GM12878 (cell line): ENCODE measurements around the gene MYL12A. TPM values are rescaled to one million over a fixed set of nuclear protein-coding genes. Genes with fewer than 3 reads are reported as not detected.
A peak's percentile ranks its signal among the peaks of the same experiment; 100 is the strongest.

ENCODE experiments used
- ATAC-seq: fragments of 200-7000 bp; cut with Tn5 transposase; 3 replicates; pipeline ENCODE4 v1.9.1; 2020; ENCODE audit warnings: mild to moderate bottlenecking, moderate library complexity
- BruUV-seq: library from RNA; stranded (reverse); fragments of 400-500 nt; replicated peaks from 2 replicates; lab custom pipeline; 2021; lab: Mats Ljungman, UMichigan
- CTCF ChIA-PET: fragments of 300-600 bp; sonication (Branson Sonifier 250); formaldehyde crosslinking; extraction: SDS; loops from one replicate; lab custom pipeline; 2021; ENCODE audit warnings: inconsistent platforms; lab: Yijun Ruan, JAX
- POLR2A ChIA-PET: fragments of 350-600 bp; formaldehyde crosslinking; extraction: SDS; loops from one replicate; lab custom pipeline; 2021; ENCODE audit warnings: inconsistent platforms; lab: Charles Lee
- RAD21 ChIA-PET: fragments of 300-600 bp; sonication (Branson Sonifier 250); formaldehyde crosslinking; loops from one replicate; lab custom pipeline; 2023; ENCODE audit warnings: antibody characterized with exemption; ENCODE audit not compliant: unreplicated experiment; lab: Charles Lee
- SMC1A ChIA-PET: fragments of 300-600 bp; sonication (Branson Sonifier 250); formaldehyde crosslinking; loops from one replicate; lab custom pipeline; 2023; ENCODE audit not compliant: unreplicated experiment, uncharacterized antibody; lab: Charles Lee
- DNase-seq: peaks from one replicate; pipeline ENCODE4 v3.0.0-alpha.2; 2011; ENCODE audit warnings: low read depth, low spot score
- FAIRE-seq: peaks from 3 replicates; lab custom pipeline; 2011; peaks lifted over from hg19 to GRCh38; lab: Jason Lieb, UNC
- H2AFZ ChIP-seq: 2 replicates; pipeline ENCODE4 v1.6.0; 2011; ENCODE audit warnings: low read depth, low read length, control low read depth; ENCODE audit not compliant: control insufficient read depth
- H3K27ac ChIP-seq: 2 replicates; pipeline ENCODE4 v1.5.1; 2011; ENCODE audit warnings: control low read depth; ENCODE audit not compliant: control insufficient read depth, insufficient read depth
- H3K27me3 ChIP-seq, 2 experiments: replicated peaks in 1 of 2; 2 replicates each; pipeline versions ENCODE4 v1.6.0 to v1.6.1; 2011; ENCODE audit warnings: low read length in 1 of 2; ENCODE audit not compliant: control insufficient read depth in 2 of 2, insufficient read depth in 2 of 2
- H3K36me3 ChIP-seq, 2 experiments: 2 replicates each; pipeline ENCODE4 v1.5.1; 2011; ENCODE audit warnings: low read length in 1 of 2; ENCODE audit not compliant: control insufficient read depth in 2 of 2, insufficient read depth in 2 of 2
- H3K4me1 ChIP-seq: 2 replicates; pipeline ENCODE4 v1.6.1; 2011; ENCODE audit warnings: mild to moderate bottlenecking, low read length, moderate library complexity, mixed read lengths; ENCODE audit not compliant: control insufficient read depth, insufficient read depth
- H3K4me2 ChIP-seq: 2 replicates; pipeline ENCODE4 v1.6.0; 2011; ENCODE audit warnings: control low read depth; ENCODE audit not compliant: control insufficient read depth, insufficient read depth
- H3K4me3 ChIP-seq: fragments of 200-600 bp; sonication (generic); 2 replicates; pipeline ENCODE4 v1.5.1; 2016
- H3K79me2 ChIP-seq: 2 replicates; pipeline ENCODE4 v1.6.0; 2011; ENCODE audit warnings: low read length; ENCODE audit not compliant: control insufficient read depth, insufficient read depth
- H3K9ac ChIP-seq: 2 replicates; pipeline ENCODE4 v1.8.0; 2011; ENCODE audit warnings: low read length, control low read depth, mixed read lengths; ENCODE audit not compliant: control insufficient read depth, insufficient read depth
- H3K9me3 ChIP-seq: replicated peaks from 3 replicates; pipeline ENCODE4 v1.5.1; 2011; ENCODE audit warnings: mild to moderate bottlenecking, low read length; ENCODE audit not compliant: control insufficient read depth, insufficient read depth
- H4K20me1 ChIP-seq: 2 replicates; pipeline ENCODE4 v1.6.0; 2011; ENCODE audit not compliant: control insufficient read depth, insufficient read depth
- BHLHE40 ChIP-seq, 2 experiments: fragments of 450-650 bp in 1 of 2; IDR thresholded peaks; 2 replicates each; pipeline ENCODE4 v1.6.1; 2011 to 2017; ENCODE audit warnings: low read depth in 2 of 2, borderline replicate concordance in 1 of 2, improper control_type of control experiment in 1 of 2, low read length in 1 of 2, mild to moderate bottlenecking in 1 of 2
- CHD4 ChIP-seq: fragments of 200-600 bp; sonication (generic); IDR thresholded peaks from 2 replicates; pipeline ENCODE4 v1.6.1; 2016; ENCODE audit warnings: mild to moderate bottlenecking
- CREB1 ChIP-seq: IDR thresholded peaks from 2 replicates; pipeline ENCODE4 v1.6.1; 2012; ENCODE audit warnings: low read depth, mild to moderate bottlenecking, inconsistent platforms
- E2F8 ChIP-seq: fragments of 450-650 bp; IDR thresholded peaks from 2 replicates; pipeline ENCODE4 v1.6.1; 2018; ENCODE audit warnings: mild to moderate bottlenecking, low read depth, moderate library complexity; ENCODE audit not compliant: partially characterized antibody
- ETV6 ChIP-seq, 2 experiments: fragments of 450-650 bp in 1 of 2; IDR thresholded peaks in 1 of 2; conservative IDR thresholded peaks in 1 of 2; 2 replicates each; pipeline ENCODE4 v1.6.1; 2014; ENCODE audit warnings: antibody characterized with exemption in 1 of 2, borderline replicate concordance in 1 of 2, low read depth in 1 of 2, mild to moderate bottlenecking in 1 of 2, moderate library complexity in 1 of 2
- HDGF ChIP-seq: fragments of 450-650 bp; IDR thresholded peaks from 2 replicates; pipeline ENCODE4 v1.6.1; 2016; ENCODE audit warnings: antibody characterized with exemption
- KAT2A ChIP-seq: conservative IDR thresholded peaks from 2 replicates; pipeline ENCODE4 v1.6.1; 2011; ENCODE audit warnings: low read depth, low read length; ENCODE audit not compliant: control insufficient read depth
- MEF2B ChIP-seq: fragments of 450-650 bp; IDR thresholded peaks from 2 replicates; pipeline ENCODE4 v1.6.1; 2018; ENCODE audit warnings: mild to moderate bottlenecking, moderate library complexity; ENCODE audit not compliant: partially characterized antibody, poor library complexity, severe bottlenecking
- MYB ChIP-seq: fragments of 150-350 bp; IDR thresholded peaks from 2 replicates; pipeline ENCODE4 v1.6.1; 2014; ENCODE audit warnings: mild to moderate bottlenecking, low read depth, low read length, borderline replicate concordance
- PAX5 ChIP-seq: IDR thresholded peaks from 2 replicates; pipeline ENCODE4 v1.6.1; 2011; ENCODE audit warnings: low read depth, low read length, borderline replicate concordance
- PBX3 ChIP-seq: IDR thresholded peaks from 2 replicates; pipeline ENCODE4 v1.6.1; 2011; ENCODE audit warnings: mild to moderate bottlenecking, low read depth, low read length, moderate library complexity; ENCODE audit not compliant: insufficient replicate concordance
- PKNOX1 ChIP-seq: fragments of 450-650 bp; IDR thresholded peaks from 2 replicates; pipeline ENCODE4 v1.6.1; 2016; ENCODE audit warnings: mild to moderate bottlenecking
- POLR2A ChIP-seq: IDR thresholded peaks from 2 replicates; pipeline ENCODE4 v1.6.1; 2011; ENCODE audit warnings: low read depth, mild to moderate bottlenecking, low read length
- POU2F2 ChIP-seq: IDR thresholded peaks from 3 replicates; pipeline ENCODE4 v1.6.1; 2011; ENCODE audit warnings: low read depth, mild to moderate bottlenecking, low read length, borderline replicate concordance
- RCOR1 ChIP-seq: conservative IDR thresholded peaks from 2 replicates; pipeline ENCODE4 v1.6.1; 2012; ENCODE audit warnings: low read depth, low read length, improper control_type of control experiment
- SMAD1 ChIP-seq: fragments of 450-650 bp; IDR thresholded peaks from 2 replicates; pipeline ENCODE4 v1.6.1; 2018; ENCODE audit warnings: mild to moderate bottlenecking, low read depth; ENCODE audit not compliant: partially characterized antibody
- YY1 ChIP-seq: IDR thresholded peaks from 2 replicates; pipeline ENCODE4 v1.6.1; 2011; ENCODE audit warnings: low read depth, mild to moderate bottlenecking, low read length
- ZNF622 ChIP-seq: fragments of 450-650 bp; IDR thresholded peaks from 2 replicates; pipeline ENCODE4 v1.6.1; 2017; ENCODE audit warnings: mild to moderate bottlenecking, inconsistent platforms
- WGBS: methylation state at CpG from one replicate; pipeline ENCODE4 v1.1.6; 2016; ENCODE audit warnings: low lambda C conversion rate; ENCODE audit not compliant: insufficient replicate concordance, insufficient coverage; ENCODE audit errors: missing lambda C conversion rate; 5-methylcytosine and 5-hydroxymethylcytosine counted together
- in situ Hi-C: fragments of 300-500 bp; cut with MboI; formaldehyde crosslinking; loops from 9 replicates; pipeline ENCODE4 v1.14.3; 2018; ENCODE audit warnings: mixed read lengths
- intact Hi-C: fragments of 100-400 bp; cut with micrococcal nuclease; formaldehyde crosslinking; loops from one replicate; pipeline ENCODE4 v1.14.2; 2022; ENCODE audit not compliant: unreplicated experiment
- polyA plus RNA-seq, 11 experiments: library from polyadenylated mRNA; depleted of rRNA in 4 of 11; unstranded in 6 of 11; stranded (reverse) in 5 of 11; fragments of >200 nt; fragmentation: Nextera tagmentation in 4 of 11; fragmentation: Illumina TruSeq in 1 of 11; extraction: Ambion mirVana in 4 of 11; extraction: Trizol in 1 of 11; gene quantifications; 1 replicate in 1 of 11; 2 replicates in 10 of 11; pipeline versions ENCODE4 v1.2.1 to v1.2.3, GENCODE V29; 2011 to 2016; ENCODE audit warnings: inconsistent platforms in 2 of 11, missing spikeins in 2 of 11, low read depth in 1 of 11
- total RNA-seq, 4 experiments: library from RNA; depleted of rRNA in 3 of 4; stranded (reverse); fragments of >200 nt in 3 of 4; fragmentation: Illumina TruSeq in 1 of 4; extraction: Trizol in 1 of 4; gene quantifications; 2 replicates each; pipeline versions ENCODE4 v1.2.1 to v1.2.3, GENCODE V29; 2013 to 2021

Gene MYL12A
- total and polyA plus RNA-seq, 10 of the 15 experiments (the other 5 are each of a cell fraction or from before 2014, with no cell fraction given) = 488 to 1,663 (median 924) TPM

GRCh38 chr18:3251249-3251962 lies 3.8 kb downstream of the MYL12A start:
- Histone ChIP-seq H4K20me1 (0 out of 2 replicates have a peak, but pooled peaks cover 4% of the 10 kb centered on the region), H3K36me3 (peaks cover 0 to 20% of the 10 kb centered on the region in 2 experiments; a peak in 3 of 4 replicates), H3K4me1 (peaks cover 20% of the 10 kb centered on the region; the same call in 1 of the 2 replicates), H3K27ac (peak overlapping the region; percentile 9), H3K9me3 (no peaks in the 10 kb centered on the region), H3K27me3 (no peaks in the 10 kb centered on the region), H3K4me3 (peak overlapping the region; percentile 16; the same call in 1 of the 2 replicates), H3K9ac (no peak overlapping the region), H3K79me2 (peaks cover 85% of the 10 kb centered on the region), H2AFZ (no peak overlapping the region), H3K4me2 (peak overlapping the region; percentile 89)
- ChIA-PET POLR2A (interaction anchor here (0.5 to 5.7 kb wide), 12 partner anchors 9 to 1019 kb away, joined by 3 to 36 read pairs (median 4); partner anchors contain the start of gene MYL12B), SMC1A (interaction anchor here (0.6 to 12.1 kb wide), 19 partner anchors 9 to 415 kb away, joined by 3 to 105 read pairs (median 4); partner anchors contain the start of gene MYL12B), CTCF (interaction anchor here (0.7 to 2.2 kb wide), 10 partner anchors 9 to 334 kb away, joined by 3 to 11 read pairs (median 4); partner anchors contain the start of gene MYL12B), RAD21 (interaction anchor here (0.6 to 3.7 kb wide), 18 partner anchors 9 to 610 kb away, joined by 3 to 26 read pairs (median 3); no protein-coding TSS in a partner anchor)
- no TSS peak for BruUV-seq
- DNase-seq (no peak), FAIRE-seq (no peak), ATAC-seq (no peak)
- in situ Hi-C loops (loop anchor here (25.0 kb wide), 1 partner anchor 1011 kb away; no protein-coding TSS in a partner anchor), intact Hi-C loops (no loop called here)
- WGBS = 17% methylated on average over 8 of the region's 8 CpGs
- peak; percentile 36; the same call in 1 of the 2 replicates for TF ChIP-seq PAX5
- 0 out of 3 replicates have a peak, but pooled peaks have one; percentile 17 for TF ChIP-seq POU2F2
- TF ChIP-seq HDGF = no peak
- peak; percentile 50 for TF ChIP-seq PBX3
- peak; percentile 34 for TF ChIP-seq MEF2B
- TF ChIP-seq ETV6 (conservative IDR thresholded peaks at IDR 0.05 in 1 of 2, IDR thresholded peaks at IDR 0.05 in 1 of 2; ENCODE audit: borderline replicate concordance in 1 of 2, low read depth in 1 of 2) = no peak
- no peak for TF ChIP-seq ZNF622
- no peak for TF ChIP-seq CHD4
- TF ChIP-seq E2F8 = no peak
- TF ChIP-seq POLR2A = 0 out of 2 replicates have a peak, but pooled peaks have one; percentile 28
- TF ChIP-seq KAT2A = no peak
- TF ChIP-seq YY1 = no peak
- 0 out of 2 replicates have a peak, but pooled peaks have one; percentile 35 for TF ChIP-seq CREB1
- TF ChIP-seq RCOR1 = no peak
- 0 out of 4 replicates have a peak, but pooled peaks of 1 of the 2 experiments have one; percentile 26 for TF ChIP-seq BHLHE40 (IDR thresholded peaks at IDR 0.05; ENCODE audit: borderline replicate concordance in 1 of 2, low read depth in 2 of 2, low read length in 1 of 2)
- TF ChIP-seq SMAD1 = no peak
- peak; percentile 82 for TF ChIP-seq PKNOX1
- no peak for TF ChIP-seq MYB
